GM18909 (cell line): ENCODE measurements around the gene ZFHX3.

Experiments
- ATAC-seq: cut with Tn5 transposase; IDR thresholded peaks from one replicate; pipeline ENCODE4 v1.9.1; 2021; ENCODE audit warnings: mild to moderate bottlenecking; ENCODE audit not compliant: unreplicated experiment, poor library complexity

Gene ZFHX3

GRCh38 chr16:73057291-73058210, 9.6 kb upstream of the ZFHX3 start:
- peak; percentile 51 for ATAC-seq

GRCh38 chr16:73056921-73057290, 9.0 kb upstream of the ZFHX3 start:
- ATAC-seq = no peak

GRCh38 chr16:73056448-73056847, 8.5 kb upstream of the ZFHX3 start:
- ATAC-seq = no peak

GRCh38 chr16:73054813-73055482, 7.0 kb upstream of the ZFHX3 start:
- no peak for ATAC-seq

- no peak for ATAC-seq
These were observed 6.5 kb upstream of the ZFHX3 start for GRCh38 chr16:73054498-73054812.

- no peak for ATAC-seq
These were observed 6.2 kb upstream of the ZFHX3 start for GRCh38 chr16:73054125-73054484.

GRCh38 chr16:73053364-73054124, 5.6 kb upstream of the ZFHX3 start:
- ATAC-seq = no peak

- ATAC-seq = no peak
These were observed 5.1 kb upstream of the ZFHX3 start for GRCh38 chr16:73053038-73053363.

- no peak for ATAC-seq
These were observed 4.6 kb upstream of the ZFHX3 start for GRCh38 chr16:73052576-73052975.

GRCh38 chr16:73051961-73052360, 4.0 kb upstream of the ZFHX3 start:
- ATAC-seq = no peak

GRCh38 chr16:73051226-73051625, 3.3 kb upstream of the ZFHX3 start:
- ATAC-seq = no peak

- ATAC-seq = no peak
These were observed 2.5 kb upstream of the ZFHX3 start for GRCh38 chr16:73050201-73051099.

- no peak for ATAC-seq
These were observed 1.6 kb upstream of the ZFHX3 start for GRCh38 chr16:73049511-73049910.

GRCh38 chr16:73049091-73049490, 1.2 kb upstream of the ZFHX3 start:
- ATAC-seq = no peak

- peak; percentile 23 for ATAC-seq
These were observed 558 bp upstream of the ZFHX3 start for GRCh38 chr16:73048292-73049080.

- no peak for ATAC-seq
These were observed 750 bp downstream of the ZFHX3 start for GRCh38 chr16:73047221-73047535.

- no peak for ATAC-seq
These were observed 1.1 kb downstream of the ZFHX3 start for GRCh38 chr16:73046849-73047214.

- no peak for ATAC-seq
These were observed 1.6 kb downstream of the ZFHX3 start for GRCh38 chr16:73046202-73046848.

- ATAC-seq = no peak
These were observed 4.0 kb downstream of the ZFHX3 start for GRCh38 chr16:73043828-73044467.
